ENCODE results near the gene P2RY8.

P2RY8 gene

GRCh38 chrX:1444561-1445500 lies 92.2 kb downstream of the P2RY8 start:
- no peak for TF ChIP-seq HDGF (IDR thresholded peaks at IDR 0.05; ENCODE audit: borderline replicate concordance)
- TF ChIP-seq CTBP1 (IDR thresholded peaks at IDR 0.05; ENCODE audit: borderline replicate concordance): no peak
- TF ChIP-seq TARDBP (IDR thresholded peaks at IDR 0.05): no peak
- TF ChIP-seq SUZ12 (IDR thresholded peaks at IDR 0.05): no peak
- no peak for TF ChIP-seq NFRKB (IDR thresholded peaks at IDR 0.05)
- no peak for TF ChIP-seq FOXK2 (IDR thresholded peaks at IDR 0.05)
- TF ChIP-seq PKNOX1 (IDR thresholded peaks at IDR 0.05): no peak
- no peak for TF ChIP-seq ELF4 (IDR thresholded peaks at IDR 0.05)
- no peak for TF ChIP-seq LEF1 (IDR thresholded peaks at IDR 0.05; ENCODE audit: borderline replicate concordance)
- TF ChIP-seq FOXM1 (IDR thresholded peaks at IDR 0.05; ENCODE audit: borderline replicate concordance): no peak
- no peak for TF ChIP-seq BHLHE40 (IDR thresholded peaks at IDR 0.05; ENCODE audit: borderline replicate concordance)
- TF ChIP-seq ARNT (IDR thresholded peaks at IDR 0.05): no peak
- no peak for TF ChIP-seq ZNF384 (IDR thresholded peaks at IDR 0.05)
- TF ChIP-seq FOXA1 (IDR thresholded peaks at IDR 0.05): no peak
- TF ChIP-seq L3MBTL2 (conservative IDR thresholded peaks at IDR 0.05): no peak
- TF ChIP-seq SP1 (IDR thresholded peaks at IDR 0.05): no peak
- ChIA-PET POLR2A (no interaction called here), CTCF (no interaction called here)
- no peak for DNase-seq (ENCODE audit: extremely low spot score)

- ChIA-PET CTCF (no interaction called here), POLR2A (no interaction called here)
- no peak for DNase-seq (ENCODE audit: extremely low spot score)
- TF ChIP-seq ZNF384 (IDR thresholded peaks at IDR 0.05) (no peak), PKNOX1 (IDR thresholded peaks at IDR 0.05) (no peak), CTBP1 (IDR thresholded peaks at IDR 0.05; ENCODE audit: borderline replicate concordance) (no peak), BHLHE40 (IDR thresholded peaks at IDR 0.05; ENCODE audit: borderline replicate concordance) (no peak), FOXM1 (IDR thresholded peaks at IDR 0.05; ENCODE audit: borderline replicate concordance) (no peak)
Observed at GRCh38 chrX:1443496-1444075, 93.4 kb downstream of the P2RY8 start.

GRCh38 chrX:1442724-1443367 lies 94.1 kb downstream of the P2RY8 start:
- TF ChIP-seq TARDBP (IDR thresholded peaks at IDR 0.05) (no peak), SUZ12 (IDR thresholded peaks at IDR 0.05) (no peak), PKNOX1 (IDR thresholded peaks at IDR 0.05) (no peak), ELF4 (IDR thresholded peaks at IDR 0.05) (no peak), FOXM1 (IDR thresholded peaks at IDR 0.05; ENCODE audit: borderline replicate concordance) (no peak)
- DNase-seq (ENCODE audit: extremely low spot score): no peak
- POLR2A ChIA-PET: no interaction called here
- CTCF ChIA-PET: no interaction called here

GRCh38 chrX:1442016-1442665 lies 94.8 kb downstream of the P2RY8 start:
- TF ChIP-seq SP1 (IDR thresholded peaks at IDR 0.05): no peak
- no peak for TF ChIP-seq BHLHE40 (IDR thresholded peaks at IDR 0.05; ENCODE audit: borderline replicate concordance)
- no peak for TF ChIP-seq ELF4 (IDR thresholded peaks at IDR 0.05)
- TF ChIP-seq CTBP1 (IDR thresholded peaks at IDR 0.05; ENCODE audit: borderline replicate concordance): no peak
- no peak for TF ChIP-seq LEF1 (IDR thresholded peaks at IDR 0.05; ENCODE audit: borderline replicate concordance)
- TF ChIP-seq FOXM1 (IDR thresholded peaks at IDR 0.05; ENCODE audit: borderline replicate concordance): no peak
- TF ChIP-seq PKNOX1 (IDR thresholded peaks at IDR 0.05): no peak
- no peak for TF ChIP-seq NFRKB (IDR thresholded peaks at IDR 0.05)
- TF ChIP-seq FOXA1 (IDR thresholded peaks at IDR 0.05): no peak
- no peak for TF ChIP-seq HDGF (IDR thresholded peaks at IDR 0.05; ENCODE audit: borderline replicate concordance)
- TF ChIP-seq ARNT (IDR thresholded peaks at IDR 0.05): no peak
- TF ChIP-seq SUZ12 (IDR thresholded peaks at IDR 0.05): no peak
- DNase-seq (ENCODE audit: extremely low spot score): no peak
- ChIA-PET CTCF (no interaction called here), POLR2A (no interaction called here)

GRCh38 chrX:1440506-1440905 lies 96.5 kb downstream of the P2RY8 start:
- POLR2A ChIA-PET: no interaction called here
- no peak for TF ChIP-seq FOXM1 (IDR thresholded peaks at IDR 0.05; ENCODE audit: borderline replicate concordance)
- no peak for TF ChIP-seq ARNT (IDR thresholded peaks at IDR 0.05)
- no peak for TF ChIP-seq FOXK2 (IDR thresholded peaks at IDR 0.05)
- no peak for TF ChIP-seq ZNF384 (IDR thresholded peaks at IDR 0.05)
- TF ChIP-seq BHLHE40 (IDR thresholded peaks at IDR 0.05; ENCODE audit: borderline replicate concordance): no peak
- TF ChIP-seq NFRKB (IDR thresholded peaks at IDR 0.05): no peak

More at GRCh38 chrX:1440506-1440905, 96.5 kb downstream of the P2RY8 start:
- CTCF ChIA-PET: no interaction called here
- DNase-seq (ENCODE audit: extremely low spot score): no peak
